Activated CD8-positive, alpha-beta memory T cell treated with anti-CD3 and anti-CD28 coated beads for 36 hours (primary cell): ENCODE measurements around the gene ZP1. TPM values are rescaled to one million over a fixed set of nuclear protein-coding genes. Genes with fewer than 3 reads are reported as not detected.
"Not testable (repeated sequence)": the region's sequence is repeated elsewhere in the genome, so short reads cannot be mapped to it uniquely, and the experiment has no call there.

Experiments used
- CTCF ChIA-PET: fragments of 350-600 bp; sonication (Branson Sonifier 250); formaldehyde crosslinking; loops from one replicate; lab custom pipeline; 2021; ENCODE audit warnings: antibody characterized with exemption; lab: Charles Lee
- POLR2A ChIA-PET: fragments of 350-600 bp; sonication (Branson Sonifier 250); formaldehyde crosslinking; loops from one replicate; lab custom pipeline; 2021; ENCODE audit warnings: antibody characterized with exemption; lab: Charles Lee
- total RNA-seq, 2 experiments: library from RNA; stranded (reverse); gene quantifications; one replicate each; pipeline ENCODE4 v1.2.3, GENCODE V29; 2021

The ZP1 gene
- not detected for total RNA-seq

DNA sequence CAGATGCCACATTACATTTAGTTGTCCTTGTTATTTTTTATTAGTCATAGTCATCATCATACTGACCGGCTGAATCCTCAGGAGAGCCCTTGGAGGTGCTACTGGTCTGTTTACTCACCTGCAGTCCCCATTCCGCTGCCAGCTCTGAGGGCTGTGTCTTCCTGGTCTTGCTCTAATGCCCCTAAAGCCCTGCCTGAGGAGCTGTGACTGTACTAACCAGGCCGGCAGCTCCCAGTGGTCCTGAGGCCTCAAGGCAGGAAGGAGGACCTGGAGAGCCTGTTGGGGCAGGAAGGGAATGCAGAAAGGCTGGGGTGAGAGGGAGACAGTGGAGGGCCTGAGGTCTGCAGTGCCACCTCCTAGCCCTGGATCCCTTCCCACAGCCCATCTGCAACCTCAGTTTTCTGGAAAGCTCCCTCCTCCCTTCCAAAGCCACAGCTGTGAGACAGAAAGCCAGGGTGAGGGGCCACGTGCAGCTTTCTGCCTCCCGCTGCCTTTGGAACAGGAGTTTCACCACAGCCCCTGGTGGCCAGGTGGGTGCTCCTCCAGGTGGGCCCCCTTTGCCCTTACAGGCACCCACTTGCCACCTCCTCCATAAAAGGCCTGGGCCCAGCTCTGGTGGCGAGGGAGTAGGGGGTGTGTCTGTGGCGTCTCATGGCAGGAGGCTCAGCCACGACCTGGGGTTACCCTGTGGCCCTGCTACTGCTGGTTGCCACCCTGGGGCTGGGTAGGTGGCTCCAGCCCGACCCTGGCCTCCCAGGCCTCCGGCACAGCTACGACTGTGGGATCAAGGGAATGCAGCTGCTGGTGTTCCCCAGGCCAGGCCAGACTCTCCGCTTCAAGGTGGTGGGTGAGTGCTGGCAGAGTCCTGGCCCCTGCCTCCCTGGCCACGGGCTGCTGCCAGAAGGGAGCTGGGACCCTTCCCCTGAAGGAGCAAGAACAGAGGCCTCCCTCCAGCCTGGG is at the start of gene ZP1:
Gene ZP1, plus strand, starts transcription at position 632 of the 960 bp plus-strand sequence. Its CDS starts 20 bp downstream, at position 652.
- POLR2A ChIA-PET: no interaction called here
- CTCF ChIA-PET: interaction anchor here (2.1 kb wide), 1 partner anchor 36 kb away, joined by 6 read pairs; no protein-coding TSS in a partner anchor

DNA sequence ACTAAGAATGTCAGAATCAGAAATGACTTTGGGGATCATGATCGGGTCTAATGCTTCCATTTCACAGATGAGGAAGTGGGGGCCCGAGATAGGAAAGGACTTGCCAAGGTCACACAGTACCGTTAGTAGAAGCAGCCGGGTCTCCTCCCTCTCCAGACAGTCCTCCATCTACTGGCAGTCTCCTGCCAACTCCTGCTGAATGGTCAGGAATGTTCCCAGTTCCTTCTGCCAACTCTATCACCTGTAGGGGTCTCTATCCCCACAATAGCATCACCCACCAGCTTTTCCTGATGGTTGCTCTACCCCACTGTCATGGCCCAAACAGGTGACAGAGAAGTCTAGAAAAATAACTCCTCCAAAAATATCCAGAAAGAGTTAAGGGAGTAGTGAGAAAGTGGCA is 49.3 kb upstream of the ZP1 start:
- CTCF ChIA-PET: no interaction called here

DNA sequence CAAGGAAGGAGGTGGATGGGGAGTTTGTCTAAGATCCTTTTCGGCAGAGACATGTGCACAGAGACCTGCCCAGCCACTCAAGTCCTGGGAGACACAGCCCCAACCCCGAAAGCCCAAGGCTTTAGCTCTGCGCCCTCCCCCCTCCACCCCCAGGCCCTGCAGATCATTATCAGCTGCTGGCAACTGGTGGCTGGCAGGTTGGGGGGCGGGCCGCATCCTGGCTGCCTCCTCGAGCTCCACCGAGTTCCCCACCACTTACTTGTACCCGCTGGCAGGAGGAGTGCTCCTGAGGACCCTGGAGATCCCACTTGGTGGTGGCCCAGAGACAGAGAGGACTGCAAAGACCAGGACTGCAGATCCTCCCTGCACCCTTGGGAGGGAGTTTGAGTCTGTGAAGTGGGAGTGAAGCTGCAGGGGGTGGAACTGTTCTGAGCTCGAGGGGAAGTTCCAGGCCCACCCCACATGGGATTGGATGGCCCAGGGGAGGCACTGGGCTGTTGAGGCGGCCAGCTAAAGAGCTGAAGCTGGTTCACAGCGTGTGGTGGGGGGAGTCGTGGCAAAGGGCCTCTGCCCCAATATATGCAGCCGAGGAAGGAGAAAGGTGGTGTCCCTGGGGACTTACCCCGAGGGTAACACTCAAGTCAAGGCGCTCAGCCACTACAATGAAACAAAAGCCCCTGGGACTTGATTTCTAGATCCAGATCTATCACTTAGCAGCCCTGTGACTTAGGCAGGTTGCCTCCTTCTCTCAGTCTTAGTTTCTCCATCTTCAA is 45.3 kb upstream of the ZP1 start:
- CTCF ChIA-PET: interaction anchor here (1.2 kb wide), 1 partner anchor 9 kb away, joined by 4 read pairs; no protein-coding TSS in a partner anchor
- POLR2A ChIA-PET: no interaction called here

More for the DNA sequence above, 49.3 kb upstream of the ZP1 start:
- POLR2A ChIA-PET: no interaction called here

DNA sequence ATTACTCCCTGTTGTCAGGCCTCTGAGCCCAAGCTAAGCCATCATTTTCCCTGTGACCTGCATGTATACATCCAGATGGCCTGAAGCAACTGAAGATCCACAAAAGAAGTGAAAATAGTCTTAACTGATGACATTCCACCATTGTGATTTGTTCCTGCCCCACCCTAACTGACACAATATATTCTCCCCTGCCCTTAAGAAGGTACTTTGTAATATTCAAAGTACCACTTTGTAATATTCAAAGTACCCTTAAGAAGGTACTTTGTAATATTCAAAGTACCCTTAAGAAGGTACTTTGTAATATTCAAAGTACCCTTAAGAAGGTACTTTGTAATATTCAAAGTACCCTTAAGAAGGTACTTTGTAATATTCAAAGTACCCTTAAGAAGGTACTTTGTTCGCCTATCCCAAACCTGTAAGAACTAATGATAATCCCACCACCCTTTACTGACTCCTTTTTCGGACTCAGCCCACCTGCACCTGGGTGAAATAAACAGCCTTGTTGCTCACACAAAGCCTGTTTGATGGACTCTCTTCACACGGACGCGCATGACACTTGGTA is 43.5 kb upstream of the ZP1 start:
- POLR2A ChIA-PET, CTCF ChIA-PET: not testable (repeated sequence)

DNA sequence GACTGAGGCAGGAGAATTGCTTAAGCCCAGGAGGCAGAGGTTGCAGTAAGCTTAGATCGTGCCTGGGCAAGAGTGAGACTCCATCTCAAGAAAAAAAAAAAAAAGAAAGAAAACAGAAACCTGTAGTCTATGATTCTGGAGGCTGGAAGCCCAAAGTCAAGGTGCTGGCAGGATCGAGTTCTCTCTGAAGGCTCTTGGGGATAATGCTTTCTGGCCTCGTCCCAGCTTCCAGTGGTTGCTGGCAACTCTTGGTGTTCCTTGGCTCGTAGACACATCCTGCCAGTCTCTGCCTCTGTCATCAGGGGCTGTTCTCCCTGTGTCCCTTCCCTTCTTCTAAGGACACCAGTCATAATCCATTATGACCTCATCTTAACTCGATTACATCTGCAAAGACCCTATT is 42.2 kb upstream of the ZP1 start:
- CTCF ChIA-PET: no interaction called here
- POLR2A ChIA-PET: no interaction called here

GRCh38 chr11:60825790-60826189 is 41.6 kb upstream of the ZP1 start:
- ChIA-PET POLR2A (no interaction called here), CTCF (no interaction called here)

GRCh38 chr11:60830478-60831142 is 36.7 kb upstream of the ZP1 start:
- POLR2A ChIA-PET: interaction anchor here (0.6 kb wide), 1 partner anchor 318 kb away, joined by 6 read pairs; no protein-coding TSS in a partner anchor
- CTCF ChIA-PET: interaction anchor here (0.6 to 3.1 kb wide), 27 partner anchors 8 to 685 kb away, joined by 3 to 40 read pairs (median 4); partner anchors contain the start of genes CCDC86, PTGDR2 and ZP1

DNA sequence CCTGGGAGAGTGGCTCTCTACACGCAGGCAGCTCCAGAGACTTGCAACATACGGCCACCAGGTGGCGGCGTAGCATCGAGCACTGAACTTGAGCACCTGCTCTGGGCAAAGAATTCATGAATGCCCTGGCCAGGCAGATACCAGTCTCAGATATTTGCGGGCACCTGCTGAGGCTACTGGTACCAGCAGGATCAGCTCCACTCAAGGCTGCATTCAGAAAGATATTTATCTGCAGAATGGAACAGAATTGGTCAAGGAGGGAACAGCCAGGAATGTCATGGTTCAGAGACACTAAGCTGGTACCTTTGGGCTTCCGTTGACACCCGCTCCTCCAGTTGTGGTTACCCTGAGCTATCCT is 36.2 kb upstream of the ZP1 start:
- CTCF ChIA-PET: interaction anchor here (0.6 to 3.1 kb wide), 29 partner anchors 9 to 685 kb away, joined by 3 to 40 read pairs (median 4); partner anchors contain the start of genes CCDC86, PTGDR2 and ZP1
- POLR2A ChIA-PET: interaction anchor here (0.6 kb wide), 1 partner anchor 317 kb away, joined by 6 read pairs; no protein-coding TSS in a partner anchor

DNA sequence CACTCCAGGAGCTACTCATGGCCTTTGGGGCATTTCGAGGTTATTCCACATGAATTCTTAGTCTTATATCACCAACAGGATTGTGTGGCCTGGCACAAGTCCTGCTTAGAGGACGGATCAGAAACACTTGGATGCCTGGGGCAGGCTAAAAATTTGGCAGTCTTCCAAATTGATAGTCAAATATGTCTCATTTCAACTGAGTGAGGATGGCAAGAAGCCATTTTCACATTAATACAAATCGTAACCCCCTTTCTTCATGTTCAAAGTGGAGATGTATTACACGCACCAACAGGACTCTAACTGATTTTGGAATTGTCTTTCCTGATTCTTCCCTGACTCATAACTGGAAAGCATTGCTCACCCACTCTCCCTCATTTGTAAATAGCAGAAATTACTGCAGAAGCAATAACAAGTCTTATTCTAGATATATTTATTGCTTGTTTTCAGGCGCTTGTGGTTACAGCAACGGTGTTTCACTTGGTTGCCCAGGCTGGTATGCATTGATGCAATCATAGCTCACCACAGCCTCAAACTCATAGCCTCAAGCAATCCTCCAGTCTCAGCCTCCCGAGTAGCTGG is 35.8 kb upstream of the ZP1 start:
- ChIA-PET POLR2A (no interaction called here), CTCF (interaction anchor here (0.6 to 3.1 kb wide), 22 partner anchors 8 to 522 kb away, joined by 3 to 40 read pairs (median 6); partner anchors contain the start of genes CCDC86, PTGDR2 and ZP1)

GRCh38 chr11:60834742-60835533 is 32.4 kb upstream of the ZP1 start:
- CTCF ChIA-PET: interaction anchor here (1.3 to 1.4 kb wide), 2 partner anchors 53 to 64 kb away, joined by 3 to 5 read pairs; no protein-coding TSS in a partner anchor
- POLR2A ChIA-PET: no interaction called here

DNA sequence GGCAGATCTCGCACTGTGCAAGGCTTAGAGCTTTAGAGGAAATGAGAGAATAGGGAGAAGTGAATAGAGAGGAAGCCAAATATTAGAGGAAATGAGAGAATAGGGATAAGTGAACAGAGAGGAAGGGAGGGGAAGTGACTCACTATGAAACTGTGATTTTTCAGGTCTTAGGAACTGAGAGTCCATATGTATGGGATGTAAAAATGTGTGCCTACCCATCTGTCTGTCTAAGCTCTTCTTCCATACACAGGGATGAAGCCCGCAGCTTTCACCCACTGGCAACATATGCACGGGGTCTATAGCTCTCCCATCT is 31.9 kb upstream of the ZP1 start:
- ChIA-PET CTCF (interaction anchor here (1.3 to 1.4 kb wide), 2 partner anchors 52 to 64 kb away, joined by 3 to 5 read pairs; no protein-coding TSS in a partner anchor), POLR2A (no interaction called here)

DNA sequence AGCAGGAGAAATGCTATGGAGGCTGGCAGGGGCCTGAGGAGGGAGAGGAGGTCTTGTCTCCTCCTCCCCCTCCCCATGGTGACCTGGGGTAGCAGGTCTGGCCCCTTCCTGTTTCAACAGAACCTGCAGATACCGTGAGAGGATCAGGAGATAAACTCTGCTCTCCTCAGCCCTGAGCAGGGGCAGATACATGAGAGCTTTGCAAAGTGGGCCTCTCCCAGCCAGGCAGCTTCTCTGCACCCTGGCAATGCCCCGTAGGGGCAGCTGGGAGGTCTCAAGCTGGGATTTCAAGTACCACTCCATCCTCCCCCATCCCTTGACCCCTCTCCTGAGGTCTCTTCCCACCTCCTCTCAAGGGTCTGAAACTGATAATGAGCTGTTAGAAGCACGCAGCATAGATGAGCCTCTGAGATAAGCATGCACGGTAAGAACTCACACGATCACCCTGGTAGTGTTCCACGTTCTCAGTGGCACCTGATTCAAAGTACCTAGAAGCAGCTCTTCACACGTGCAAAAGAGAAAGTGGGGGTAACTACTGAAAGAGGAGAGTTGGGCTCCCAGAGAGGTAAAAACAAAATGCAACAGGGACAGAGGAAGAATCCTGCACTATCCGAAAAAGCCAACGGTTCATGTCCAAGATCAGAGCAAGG is 30.4 kb upstream of the ZP1 start:
- POLR2A ChIA-PET: no interaction called here
- CTCF ChIA-PET: interaction anchor here (1.0 kb wide), 1 partner anchor 350 kb away, joined by 3 read pairs; no protein-coding TSS in a partner anchor

DNA sequence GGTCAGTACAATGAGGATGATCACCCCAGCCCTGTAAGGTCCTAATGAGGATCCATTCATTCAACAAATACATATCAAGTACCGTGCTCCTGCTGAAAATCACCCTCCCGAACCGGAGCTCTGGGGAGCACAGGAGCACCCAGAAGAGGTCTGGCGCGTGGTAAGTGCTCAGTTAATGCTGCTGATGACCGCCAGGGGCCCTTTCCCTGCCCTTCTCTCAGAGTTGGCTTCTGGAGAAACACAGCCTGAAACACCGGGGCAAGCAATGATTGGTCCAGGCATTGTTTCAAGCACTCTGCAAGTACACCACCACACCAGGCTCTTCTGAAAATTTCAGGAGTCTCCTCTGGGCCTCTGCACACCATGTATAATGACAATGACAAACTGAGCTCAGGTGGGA is 29.2 kb upstream of the ZP1 start:
- ChIA-PET POLR2A (interaction anchor here (0.5 kb wide), 1 partner anchor 226 kb away, joined by 4 read pairs; no protein-coding TSS in a partner anchor), CTCF (no interaction called here)

GRCh38 chr11:60840470-60841430 is 26.6 kb upstream of the ZP1 start:
- POLR2A ChIA-PET: no interaction called here
- CTCF ChIA-PET: interaction anchor here (1.2 kb wide), 1 partner anchor 10 kb away, joined by 6 read pairs; no protein-coding TSS in a partner anchor

GRCh38 chr11:60841797-60842667 is 25.3 kb upstream of the ZP1 start, which contains the start of gene CCDC86:
TSS of gene CCDC86 (plus strand) at chr11:60842113. CDS start at chr11:60842125, 12 bp downstream.
- ChIA-PET CTCF (interaction anchor here (0.8 to 1.4 kb wide), 2 partner anchors 11 to 62 kb away, joined by 3 to 9 read pairs; no protein-coding TSS in a partner anchor), POLR2A (interaction anchor here (0.6 to 1.4 kb wide), 3 partner anchors 9 to 322 kb away, joined by 3 to 7 read pairs (median 3); no protein-coding TSS in a partner anchor)
